K562 (cell line): Measurements from ENCODE around the gene IL1RL2. TPM values are rescaled to one million over a fixed set of nuclear protein-coding genes. Genes with fewer than 3 reads are reported as not detected.

ENCODE experiments used
- ATAC-seq: fragments of 200-7000 bp; cut with Tn5 transposase; 3 replicates; pipeline ENCODE4 v1.9.1; 2020; ENCODE audit warnings: moderate library complexity
- BruUV-seq: library from RNA; stranded (reverse); fragments of 400-500 nt; replicated peaks from 2 replicates; lab custom pipeline; 2021; lab: Mats Ljungman, UMichigan
- CTCF ChIA-PET: fragments of 300-600 bp; formaldehyde crosslinking; extraction: SDS; loops from one replicate; lab custom pipeline; 2021; ENCODE audit warnings: low intra/inter-chr PET ratio; lab: Yijun Ruan, JAX
- POLR2A ChIA-PET: fragments of 300-600, 350-650 bp; sonication (Branson Sonifier 250); formaldehyde crosslinking; extraction: SDS; loops from one replicate; lab custom pipeline; 2021; ENCODE audit warnings: antibody characterized with exemption, inconsistent platforms; lab: Yijun Ruan, JAX
- DNase-seq, 4 experiments: peaks; one replicate each; pipeline versions ENCODE4 v3.0.0 to v3.0.0-alpha.2; 2011 to 2018; ENCODE audit warnings: low spot score in 3 of 4, mixed read lengths in 3 of 4; ENCODE audit errors: extremely low read depth in 1 of 4
- FAIRE-seq: peaks from 2 replicates; lab custom pipeline; 2011; peaks lifted over from hg19 to GRCh38; lab: Jason Lieb, UNC
- H2AFZ ChIP-seq: 2 replicates; pipeline ENCODE4 v1.6.0; 2011; ENCODE audit warnings: low read depth, low read length, control low read depth, inconsistent platforms
- H3K27ac ChIP-seq: fragments of 200-600 bp; 3 replicates; pipeline ENCODE4 v1.8.0; 2011; ENCODE audit warnings: low read depth, mild to moderate bottlenecking, control low read depth, inconsistent platforms, low read length, moderate library complexity, mixed read lengths; ENCODE audit errors: extremely low read depth
- H3K27me3 ChIP-seq, 2 experiments: fragments of 300-600 bp in 1 of 2; 2 replicates in 1 of 2; 3 replicates in 1 of 2; pipeline versions ENCODE4 v1.6.0 to v1.8.0; 2011; ENCODE audit warnings: inconsistent platforms in 2 of 2, low read length in 2 of 2, mild to moderate bottlenecking in 1 of 2, mixed read lengths in 1 of 2, moderate library complexity in 1 of 2; ENCODE audit not compliant: control insufficient read depth in 2 of 2, insufficient read depth in 2 of 2
- H3K36me3 ChIP-seq: fragments of 300-600 bp; 3 replicates; pipeline ENCODE4 v1.8.0; 2011; ENCODE audit warnings: mild to moderate bottlenecking, low read length, inconsistent platforms; ENCODE audit not compliant: control insufficient read depth, insufficient read depth
- H3K4me1 ChIP-seq, 2 experiments: fragments of 200-600 bp in 1 of 2; replicated peaks in 1 of 2; 2 replicates in 1 of 2; 3 replicates in 1 of 2; pipeline versions ENCODE4 v1.5.1 to v1.8.0; 2011; ENCODE audit warnings: inconsistent platforms in 2 of 2, low read length in 2 of 2, mild to moderate bottlenecking in 1 of 2, mixed read lengths in 1 of 2, moderate library complexity in 1 of 2; ENCODE audit not compliant: control insufficient read depth in 2 of 2, insufficient read depth in 2 of 2
- H3K4me2 ChIP-seq: 2 replicates; pipeline ENCODE4 v1.6.1; 2011; ENCODE audit warnings: low read length, control low read depth, inconsistent platforms, mixed read lengths; ENCODE audit not compliant: insufficient read depth
- H3K4me3 ChIP-seq: fragments of 200-600 bp; sonication (generic), shearing (Covaris generic); 2 replicates; pipeline ENCODE4 v1.5.1; 2016; ENCODE audit warnings: control low read depth, inconsistent platforms
- H3K79me2 ChIP-seq: fragments of 200-600 bp; 3 replicates; pipeline ENCODE4 v1.8.0; 2011; ENCODE audit warnings: low read length, inconsistent platforms; ENCODE audit not compliant: control insufficient read depth, insufficient read depth
- H3K9ac ChIP-seq, 2 experiments: 2 replicates each; pipeline versions ENCODE4 v1.6.0 to v1.6.1; 2011; ENCODE audit warnings: low read depth in 2 of 2, low read length in 2 of 2, control low read depth in 1 of 2, inconsistent platforms in 1 of 2, mild to moderate bottlenecking in 1 of 2, mixed read lengths in 1 of 2; ENCODE audit not compliant: insufficient read depth in 1 of 2
- H3K9me1 ChIP-seq: one replicate; pipeline ENCODE4 v1.6.0; 2011; ENCODE audit warnings: inconsistent platforms, mild to moderate bottlenecking, low read length, moderate library complexity; ENCODE audit not compliant: control insufficient read depth, insufficient read depth
- H3K9me3 ChIP-seq: replicated peaks from 2 replicates; pipeline ENCODE4 v1.5.1; 2011; ENCODE audit warnings: low read depth, low read length, inconsistent platforms; ENCODE audit not compliant: control insufficient read depth, insufficient read depth
- H4K20me1 ChIP-seq: replicated peaks from 2 replicates; pipeline ENCODE4 v1.6.1; 2011; ENCODE audit warnings: low read length, inconsistent platforms, mixed read lengths; ENCODE audit not compliant: control insufficient read depth, insufficient read depth
- CEBPB ChIP-seq: fragments of 450-650 bp; IDR thresholded peaks from 2 replicates; pipeline ENCODE4 v1.6.1; 2016; ENCODE audit warnings: missing genetic modification characterization, missing compliant biosample characterization
- CEBPG ChIP-seq, 3 experiments: fragments of 200-800 bp in 1 of 3; sonication (Bioruptor generic) in 1 of 3; sonication (generic) in 1 of 3; formaldehyde crosslinking in 1 of 3; IDR thresholded peaks in 2 of 3; conservative IDR thresholded peaks in 1 of 3; 2 replicates each; pipeline versions ENCODE4 v1.6.1 to v1.8.0; 2016 to 2022; ENCODE audit warnings: missing compliant biosample characterization in 2 of 3, missing genetic modification characterization in 2 of 3, mild to moderate bottlenecking in 1 of 3, missing genetic modification reagents in 1 of 3
- COPS2 ChIP-seq: fragments of 450-650 bp; conservative IDR thresholded peaks from 2 replicates; pipeline ENCODE4 v1.6.1; 2016; ENCODE audit warnings: mild to moderate bottlenecking, moderate library complexity
- CXXC5 ChIP-seq: fragments of 250-450 bp; sonication (Bioruptor Pico); IDR thresholded peaks from 2 replicates; pipeline ENCODE4 v1.8.0; 2022; ENCODE audit warnings: inconsistent platforms, mild to moderate bottlenecking, moderate library complexity
- EP300 ChIP-seq: IDR thresholded peaks from 2 replicates; pipeline ENCODE4 v1.6.1; 2012; ENCODE audit warnings: low read length, improper control_type of control experiment
- FUS ChIP-seq: fragments of 200-400 bp; formaldehyde crosslinking; optimal IDR thresholded peaks from 2 replicates; pipeline ENCODE3; 2017; ENCODE audit warnings: low read depth, low read length
- IRF1 ChIP-seq: sonication (generic); formaldehyde crosslinking; IDR thresholded peaks from 2 replicates; pipeline ENCODE4 v1.8.0; 2022; ENCODE audit warnings: missing genetic modification reagents, mild to moderate bottlenecking, borderline replicate concordance
- LCOR ChIP-seq: sonication (generic); formaldehyde crosslinking; IDR thresholded peaks from 2 replicates; pipeline ENCODE4 v1.8.0; 2022; ENCODE audit warnings: mild to moderate bottlenecking, missing genetic modification reagents
- MYBL2 ChIP-seq, 2 experiments: fragments of 450-650 bp in 1 of 2; sonication (generic) in 1 of 2; formaldehyde crosslinking in 1 of 2; IDR thresholded peaks; 2 replicates each; pipeline versions ENCODE4 v1.6.1 to v1.8.1; 2017 to 2022; ENCODE audit warnings: borderline replicate concordance in 1 of 2, inconsistent platforms in 1 of 2, low read depth in 1 of 2, mild to moderate bottlenecking in 1 of 2, missing genetic modification reagents in 1 of 2, moderate library complexity in 1 of 2
- NFIC ChIP-seq: fragments of 450-650 bp; IDR thresholded peaks from 2 replicates; pipeline ENCODE4 v1.6.1; 2017; ENCODE audit warnings: mild to moderate bottlenecking, inconsistent platforms
- NFXL1 ChIP-seq: fragments of 450-650 bp; formaldehyde crosslinking; IDR thresholded peaks from 2 replicates; pipeline ENCODE4 v1.4.0; 2021; ENCODE audit warnings: mild to moderate bottlenecking
- NUFIP1 ChIP-seq: fragments of 450-650 bp; IDR thresholded peaks from 2 replicates; pipeline ENCODE4 v1.6.1; 2018; ENCODE audit not compliant: partially characterized antibody
- RBM25 ChIP-seq: fragments of 200-400 bp; formaldehyde crosslinking; IDR thresholded peaks from 2 replicates; pipeline ENCODE4 v1.6.1; 2018; ENCODE audit warnings: low read length, low read depth, moderate library complexity; ENCODE audit not compliant: severe bottlenecking
- SAFB2 ChIP-seq: fragments of 200-400 bp; formaldehyde crosslinking; IDR thresholded peaks from 2 replicates; pipeline ENCODE4 v1.6.1; 2018; ENCODE audit warnings: borderline replicate concordance, low read length, low read depth, moderate library complexity; ENCODE audit not compliant: severe bottlenecking
- THRAP3 ChIP-seq: fragments of 450-650 bp; IDR thresholded peaks from 2 replicates; pipeline ENCODE4 v1.6.1; 2016; ENCODE audit warnings: mild to moderate bottlenecking, inconsistent platforms, borderline replicate concordance
- ZNF589 ChIP-seq: fragments of 200-800 bp; sonication (Bioruptor generic); IDR thresholded peaks from 2 replicates; pipeline ENCODE4 v1.6.1; 2016; ENCODE audit warnings: low read depth, missing genetic modification characterization, missing compliant biosample characterization
- ZNF740 ChIP-seq, 3 experiments: fragments of 200-800 bp in 1 of 3; sonication (Bioruptor generic) in 1 of 3; sonication (generic) in 1 of 3; formaldehyde crosslinking in 1 of 3; IDR thresholded peaks; 2 replicates each; pipeline versions ENCODE4 v1.6.1 to v1.8.0; 2016 to 2022; ENCODE audit warnings: mild to moderate bottlenecking in 2 of 3, missing compliant biosample characterization in 2 of 3, missing genetic modification characterization in 2 of 3, missing genetic modification reagents in 1 of 3
- WGBS: fragments of 100-300 bp; shearing (Covaris generic); methylation state at CpG from one replicate; pipeline ENCODE4 v1.1.6; 2016; ENCODE audit warnings: low coverage, mixed read lengths; ENCODE audit not compliant: insufficient coverage; ENCODE audit errors: missing lambda C conversion rate; 5-methylcytosine and 5-hydroxymethylcytosine counted together
- in situ Hi-C: fragments of 300-500 bp; cut with MboI; formaldehyde crosslinking; loops from 4 replicates; pipeline ENCODE4 v1.15.0; 2018; ENCODE audit warnings: inconsistent platforms, mixed read lengths
- intact Hi-C: fragments of 100-400 bp; cut with micrococcal nuclease; formaldehyde crosslinking; loops from 2 replicates; pipeline ENCODE4 v1.14.2; 2022
- polyA plus RNA-seq, 8 experiments: library from polyadenylated mRNA; depleted of rRNA in 4 of 8; stranded (reverse) in 5 of 8; unstranded in 3 of 8; fragments of >200 nt; fragmentation: Nextera tagmentation in 2 of 8; fragmentation: Illumina TruSeq in 1 of 8; extraction: Ambion mirVana in 2 of 8; extraction: Trizol in 1 of 8; gene quantifications; 2 replicates each; pipeline versions ENCODE4 v1.2.1 to v1.2.3, GENCODE V29; 2011 to 2014; ENCODE audit warnings: inconsistent platforms in 1 of 8, missing spikeins in 1 of 8
- total RNA-seq, 7 experiments: library from RNA; depleted of rRNA in 6 of 7; stranded (reverse); fragments of >200 nt in 6 of 7; fragmentation: Illumina TruSeq in 2 of 7; extraction: Trizol in 2 of 7; gene quantifications; 2 replicates each; pipeline versions ENCODE4 v1.2.1 to v1.2.3, GENCODE V29; 2011 to 2021; ENCODE audit warnings: low replicate concordance in 1 of 7

Gene IL1RL2
- total and polyA plus RNA-seq, 9 of the 15 experiments (the other 6 are each of a cell fraction or from before 2014, with no cell fraction given): not detected

- BruUV-seq: no TSS peak
- CTCF ChIA-PET: interaction anchor here (0.5 kb wide), 1 partner anchor 215 kb away, joined by 3 read pairs; no protein-coding TSS in a partner anchor
Measured at GRCh38 chr2:102236132-102236531, 49.3 kb downstream of the IL1RL2 start.

GRCh38 chr2:102237176-102237575 lies 50.4 kb downstream of the IL1RL2 start:
- Histone ChIP-seq H4K20me1 (no peaks in the 10 kb centered on the region), H3K4me3 (no peak overlapping the region), H3K27ac (no peak overlapping the region), H2AFZ (no peak overlapping the region), H3K4me2 (no peak overlapping the region), H3K9me3 (no peaks in the 10 kb centered on the region), H3K9ac (no peak overlapping the region), H3K79me2 (no peaks in the 10 kb centered on the region), H3K36me3 (no peaks in the 10 kb centered on the region), H3K27me3 (peaks cover 0 to 9% of the 10 kb centered on the region in 2 experiments; a peak in 1 of 5 replicates), H3K4me1 (peaks cover 0 to 7% of the 10 kb centered on the region in 2 experiments; a peak in 3 of 5 replicates), H3K9me1 (no peaks in the 10 kb centered on the region)
- no TSS peak for BruUV-seq
- FAIRE-seq (no peak), DNase-seq (no peak), ATAC-seq (no peak)
- POLR2A ChIA-PET: no interaction called here
- in situ Hi-C loops (loop anchor here (5.0 kb wide), 1 partner anchor 215 kb away; no protein-coding TSS in a partner anchor), intact Hi-C loops (no loop called here)
- 51% methylated on average over 9 of the region's 11 CpGs for WGBS
- CTCF ChIA-PET: interaction anchor here (0.6 kb wide), 1 partner anchor 255 kb away, joined by 3 read pairs; no protein-coding TSS in a partner anchor
- TF ChIP-seq SAFB2 (no peak), RBM25 (no peak), ZNF740 (CRISPR knock-in tag; IDR thresholded peaks at IDR 0.05) (no peak), ZNF740 (tag; IDR thresholded peaks at IDR 0.05) (no peak), IRF1 (CRISPR knock-in tag) (no peak), FUS (no peak), ZNF589 (CRISPR knock-in tag) (no peak), CEBPG (CRISPR knock-in tag; IDR thresholded peaks at IDR 0.05) (no peak), CEBPG (tag; conservative IDR thresholded peaks at IDR 0.05 in 1 of 2, IDR thresholded peaks at IDR 0.05 in 1 of 2) (no peak), NFIC (no peak)

More at GRCh38 chr2:102236132-102236531, 49.3 kb downstream of the IL1RL2 start:
- POLR2A ChIA-PET: no interaction called here
- ATAC-seq: no peak
- DNase-seq: no peak
- in situ Hi-C loops: loop anchor here (5.0 kb wide), 1 partner anchor 214 kb away; no protein-coding TSS in a partner anchor
- H3K27me3 ChIP-seq: peaks cover 0 to 7% of the 10 kb centered on the region in 2 experiments; a peak in 1 of 5 replicates
- intact Hi-C loops: no loop called here
- no peaks in the 10 kb centered on the region for H3K36me3 ChIP-seq
- peaks cover 0 to 7% of the 10 kb centered on the region in 2 experiments; a peak in 3 of 5 replicates for H3K4me1 ChIP-seq
- H3K4me3 ChIP-seq: no peak overlapping the region
- TF ChIP-seq COPS2: no peak
- no peak for TF ChIP-seq LCOR
- TF ChIP-seq MYBL2 (IDR thresholded peaks at IDR 0.05; ENCODE audit: low read depth): no peak
- TF ChIP-seq MYBL2 (CRISPR knock-in tag; IDR thresholded peaks at IDR 0.05; ENCODE audit: borderline replicate concordance): no peak
- no peak for TF ChIP-seq CEBPB (tag)
- TF ChIP-seq THRAP3: no peak
- TF ChIP-seq NUFIP1: no peak
- no peak for TF ChIP-seq NFXL1 (CRISPR knock-in tag)
- no peak for TF ChIP-seq CXXC5 (CRISPR knock-in tag)
- TF ChIP-seq EP300: no peak
- H4K20me1 ChIP-seq: no peaks in the 10 kb centered on the region
- FAIRE-seq: no peak
- no peak overlapping the region for H3K27ac ChIP-seq
- H3K9ac ChIP-seq: no peak overlapping the region
- no peak overlapping the region for H3K4me2 ChIP-seq
- H3K9me1 ChIP-seq: no peaks in the 10 kb centered on the region
- WGBS: 14% methylated on average over 5 of the region's 5 CpGs
- H3K79me2 ChIP-seq: no peaks in the 10 kb centered on the region
- no peaks in the 10 kb centered on the region for H3K9me3 ChIP-seq
- no peak overlapping the region for H2AFZ ChIP-seq
